G401 (cell line): Measurements from ENCODE around the gene MFN1. TPM values are rescaled to one million over a fixed set of nuclear protein-coding genes. Genes with fewer than 3 reads are reported as not detected.

ENCODE experiments used
- DNase-seq: peaks from one replicate; pipeline ENCODE4 v3.0.0-alpha.2; 2015; ENCODE audit warnings: low spot score
- in situ Hi-C: cut with HindIII; loops from 2 replicates; pipeline ENCODE4 v1.10.0; 2016; ENCODE audit warnings: low sequenced_read_pairs, mixed read lengths
- total RNA-seq: library from RNA; depleted of rRNA; stranded (reverse); fragments of >200 nt; shearing (Covaris generic); gene quantifications from 2 replicates; pipeline ENCODE4 v1.2.3, GENCODE V29; 2014; rRNA removed

The MFN1 gene
- total RNA-seq, 1 experiment from 2014 or later, result 33.6 TPM

GRCh38 chr3:179421500-179421899 is 74.0 kb downstream of the MFN1 start:
- in situ Hi-C loops, result no loop called here
- DNase-seq, result peak; percentile 20

- DNase-seq, result no peak
- in situ Hi-C loops, result no loop called here
Measured at GRCh38 chr3:179425075-179425474, 77.6 kb downstream of the MFN1 start.

GRCh38 chr3:179428876-179429548 is 81.5 kb downstream of the MFN1 start:
- no peak for DNase-seq
- in situ Hi-C loops, result no loop called here

GRCh38 chr3:179430277-179430870 is 82.9 kb downstream of the MFN1 start:
- in situ Hi-C loops, result no loop called here
- no peak for DNase-seq

GRCh38 chr3:179432021-179432420 is 84.5 kb downstream of the MFN1 start:
- DNase-seq, result no peak
- in situ Hi-C loops, result no loop called here

GRCh38 chr3:179432451-179432850 is 84.9 kb downstream of the MFN1 start:
- in situ Hi-C loops, result no loop called here
- DNase-seq, result no peak

- in situ Hi-C loops, result no loop called here
- no peak for DNase-seq
Measured at GRCh38 chr3:179436517-179436916, 89.0 kb downstream of the MFN1 start.

GRCh38 chr3:179438841-179439240 is 91.3 kb downstream of the MFN1 start:
- DNase-seq, result no peak
- in situ Hi-C loops, result no loop called here

Other genes starting within 250 kb of the MFN1 start
- gene PIK3CA, start 199.4 kb upstream of the MFN1 start, total RNA-seq, result 11.9 TPM in 2 replicates
- 0.10 and 0.86 TPM in 2 replicates for gene KCNMB3, start 96.6 kb upstream of the MFN1 start, total RNA-seq
- gene ZNF639, start 24.7 kb upstream of the MFN1 start, total RNA-seq, result 70.7 and 86.4 TPM in 2 replicates
- gene GNB4, start 103.8 kb downstream of the MFN1 start, total RNA-seq, result 36.4 and 54.4 TPM in 2 replicates
- gene ACTL6A, start 215.2 kb downstream of the MFN1 start, total RNA-seq, result 84.7 and 120 TPM in 2 replicates